ENCODE measurements around the gene CRKL. TPM values are rescaled to one million over a fixed set of nuclear protein-coding genes. Genes with fewer than 3 reads are reported as not detected.
"Not testable (repeated sequence)": the region's sequence is repeated elsewhere in the genome, so short reads cannot be mapped to it uniquely, and the experiment has no call there.

CRKL gene
- total and polyA plus RNA-seq, 3 donors from 2014 or later: 31.9 to 60.2 (median 47.5) TPM

DNA sequence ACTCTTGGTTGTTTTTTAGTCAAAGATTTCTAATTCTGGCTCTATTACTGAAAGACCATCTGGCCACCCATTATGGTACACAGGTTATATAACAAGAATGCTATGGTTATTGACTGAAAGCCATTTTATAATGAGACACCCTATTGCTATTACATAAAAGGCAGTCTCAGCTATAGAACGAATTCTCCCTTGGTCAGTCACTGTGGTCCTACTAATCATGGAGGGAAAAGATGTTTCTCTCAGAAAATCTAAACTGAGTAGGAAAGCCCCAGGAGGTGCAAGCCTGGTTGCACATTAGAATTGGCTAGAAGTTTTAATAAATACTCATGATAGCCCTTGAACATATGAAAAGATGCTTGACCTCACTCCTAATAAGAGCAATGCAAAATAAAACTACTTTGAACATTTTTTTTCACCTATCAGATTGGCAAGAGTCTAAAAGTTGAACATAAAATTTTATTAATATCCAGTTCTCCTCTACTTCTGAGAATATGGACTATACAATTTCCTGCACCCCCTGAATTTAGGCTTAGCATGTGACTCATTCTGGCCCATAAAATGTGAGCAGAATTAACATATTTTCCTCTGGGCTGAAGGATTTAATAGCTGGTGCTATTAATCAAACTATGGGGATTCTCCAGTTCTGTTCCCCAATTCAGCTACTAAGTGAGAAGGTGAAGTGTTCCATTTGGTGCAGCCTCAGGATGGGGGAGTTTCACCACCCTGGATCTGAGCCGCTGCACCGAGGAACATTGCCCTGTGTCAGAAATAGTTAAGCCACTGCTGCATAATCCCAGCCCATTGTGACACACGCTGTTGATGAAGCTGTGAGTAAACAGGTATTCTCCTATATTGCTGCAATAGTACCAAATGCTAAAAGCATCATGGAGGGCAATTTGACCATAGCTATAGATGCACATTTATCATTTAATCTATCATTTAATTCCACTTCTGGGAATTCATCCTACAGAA lies 11.5 kb upstream of the CRKL start:
- DNase-seq: no peak
- intact Hi-C loops (cut with DNase I; ENCODE audit: low total_unique reads): no loop called here
- TF ChIP-seq, protein P1, sequence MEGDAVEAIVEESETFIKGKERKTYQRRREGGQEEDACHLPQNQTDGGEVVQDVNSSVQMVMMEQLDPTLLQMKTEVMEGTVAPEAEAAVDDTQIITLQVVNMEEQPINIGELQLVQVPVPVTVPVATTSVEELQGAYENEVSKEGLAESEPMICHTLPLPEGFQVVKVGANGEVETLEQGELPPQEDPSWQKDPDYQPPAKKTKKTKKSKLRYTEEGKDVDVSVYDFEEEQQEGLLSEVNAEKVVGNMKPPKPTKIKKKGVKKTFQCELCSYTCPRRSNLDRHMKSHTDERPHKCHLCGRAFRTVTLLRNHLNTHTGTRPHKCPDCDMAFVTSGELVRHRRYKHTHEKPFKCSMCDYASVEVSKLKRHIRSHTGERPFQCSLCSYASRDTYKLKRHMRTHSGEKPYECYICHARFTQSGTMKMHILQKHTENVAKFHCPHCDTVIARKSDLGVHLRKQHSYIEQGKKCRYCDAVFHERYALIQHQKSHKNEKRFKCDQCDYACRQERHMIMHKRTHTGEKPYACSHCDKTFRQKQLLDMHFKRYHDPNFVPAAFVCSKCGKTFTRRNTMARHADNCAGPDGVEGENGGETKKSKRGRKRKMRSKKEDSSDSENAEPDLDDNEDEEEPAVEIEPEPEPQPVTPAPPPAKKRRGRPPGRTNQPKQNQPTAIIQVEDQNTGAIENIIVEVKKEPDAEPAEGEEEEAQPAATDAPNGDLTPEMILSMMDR (IDR thresholded peaks at IDR 0.05): no peak
- TF ChIP-seq POLR2A (IDR thresholded peaks at IDR 0.05): no peak

DNA sequence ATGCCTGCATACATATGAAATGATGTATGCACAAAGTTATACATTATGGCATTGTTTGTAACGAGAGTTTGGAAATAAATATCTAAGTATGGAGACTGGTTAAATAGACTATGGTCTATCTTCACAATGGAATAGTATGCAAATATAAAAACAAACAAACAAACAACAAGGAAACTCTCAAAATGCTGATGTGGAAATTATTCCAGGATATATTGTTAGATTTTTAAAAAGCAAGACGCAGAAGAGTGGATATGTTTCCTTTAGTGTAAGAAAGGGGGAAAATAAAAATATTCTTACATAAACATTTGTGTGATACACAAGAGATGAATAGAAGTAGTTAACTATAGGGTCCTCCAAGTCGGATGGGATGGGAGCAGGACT lies 10.8 kb upstream of the CRKL start:
- no peaks in the 10 kb centered on the region for H3K9me3 ChIP-seq
- intact Hi-C loops (cut with DNase I; ENCODE audit: low total_unique reads): no loop called here
- no peaks in the 10 kb centered on the region for H3K4me1 ChIP-seq
- TF ChIP-seq, protein P1 (IDR thresholded peaks at IDR 0.05): no peak
- TF ChIP-seq POLR2A (IDR thresholded peaks at IDR 0.05): no peak
- no peaks in the 10 kb centered on the region for H3K27me3 ChIP-seq
- H3K36me3 ChIP-seq (ENCODE audit: low read depth, missing control alignments): no peaks in the 10 kb centered on the region
- no peak overlapping the region for H3K4me3 ChIP-seq
- WGBS, 2 donors: 85 to 90% methylated on average over 3 of the region's 3 CpGs
- H3K27ac ChIP-seq: no peak overlapping the region
- no peak for DNase-seq

More for the DNA sequence above, 11.5 kb upstream of the CRKL start:
- no peaks in the 10 kb centered on the region for H3K4me1 ChIP-seq
- no peak overlapping the region for H3K27ac ChIP-seq
- no peaks in the 10 kb centered on the region for H3K27me3 ChIP-seq
- no peaks in the 10 kb centered on the region for H3K9me3 ChIP-seq
- WGBS, 2 donors: 72 to 82% methylated on average over 4 of the region's 4 CpGs
- no peak overlapping the region for H3K4me3 ChIP-seq
- no peaks in the 10 kb centered on the region for H3K36me3 ChIP-seq (ENCODE audit: low read depth, missing control alignments)

DNA sequence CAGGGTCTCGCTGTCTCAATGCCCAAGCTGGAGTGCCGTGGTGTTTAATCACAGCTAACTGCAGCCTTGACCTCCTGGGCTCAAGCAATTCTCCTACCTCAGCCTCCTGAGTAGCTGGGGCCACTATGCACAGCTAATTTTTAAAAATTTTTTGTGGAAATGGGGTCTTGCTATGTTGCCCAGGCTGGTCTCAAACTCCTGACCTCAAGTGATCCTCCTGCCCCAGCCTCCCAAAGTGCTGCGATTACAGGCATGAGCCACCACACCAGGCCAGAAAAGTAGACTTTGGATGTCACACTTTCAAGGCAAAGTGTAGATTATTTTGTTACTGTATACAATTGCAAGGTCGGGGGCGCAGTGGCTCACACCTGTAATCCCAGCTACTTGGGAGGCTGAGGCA lies 8.5 kb upstream of the CRKL start:
- H3K27me3 ChIP-seq; H3K36me3 ChIP-seq (ENCODE audit: low read depth, missing control alignments); H3K27ac ChIP-seq; H3K9me3 ChIP-seq; H3K4me3 ChIP-seq; DNase-seq; intact Hi-C loops (cut with DNase I; ENCODE audit: low total_unique reads); H3K4me1 ChIP-seq: not testable (repeated sequence)
- WGBS, 2 donors: 79 to 80% methylated on average over 5 of the region's 5 CpGs

DNA sequence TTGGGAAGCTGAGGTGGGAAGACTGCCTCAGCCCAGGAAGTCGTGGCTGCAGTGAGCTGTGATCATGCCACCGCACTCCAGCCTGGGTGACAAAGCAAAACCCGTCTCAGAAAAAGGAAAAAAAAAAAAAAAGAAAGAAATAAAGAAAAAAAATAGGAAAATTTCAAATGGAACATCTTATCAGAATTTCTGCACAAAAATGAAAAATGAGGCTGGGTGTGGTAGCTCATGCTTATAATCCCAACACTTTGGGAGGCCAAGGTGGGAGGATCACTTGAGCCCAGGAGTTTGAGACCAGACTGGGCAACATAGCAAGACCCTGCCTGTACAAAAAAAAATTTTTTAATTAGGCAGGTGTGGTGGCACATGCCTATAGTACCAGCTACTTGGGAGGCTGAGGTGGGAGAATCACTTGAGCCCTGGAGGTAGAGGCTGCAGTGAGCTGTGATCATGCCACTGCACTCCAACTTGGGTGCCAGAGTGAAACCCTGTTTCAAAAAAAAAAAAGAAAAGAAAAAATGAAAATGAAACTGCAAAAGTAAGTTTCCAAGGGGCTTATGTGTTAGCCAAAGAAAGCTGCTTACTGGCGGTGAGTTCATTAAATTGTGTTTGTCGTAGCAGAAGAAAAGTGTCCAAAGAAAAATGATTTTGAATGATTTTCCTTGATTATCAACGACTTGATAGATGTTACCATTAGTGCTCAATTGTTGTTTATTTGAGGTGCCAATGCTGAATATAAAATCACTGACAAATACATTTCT lies 7.5 kb upstream of the CRKL start:
- Histone ChIP-seq H3K36me3 (ENCODE audit: low read depth, missing control alignments) (no peaks in the 10 kb centered on the region), H3K27ac (no peak overlapping the region), H3K9me3 (no peaks in the 10 kb centered on the region), H3K4me1 (no peaks in the 10 kb centered on the region), H3K27me3 (no peaks in the 10 kb centered on the region), H3K4me3 (no peak overlapping the region)
- DNase-seq: no peak
- WGBS, 2 donors: 67 to 73% methylated on average over 6 of the region's 6 CpGs
- TF ChIP-seq POLR2A (IDR thresholded peaks at IDR 0.05): no peak
- TF ChIP-seq, protein P1 (IDR thresholded peaks at IDR 0.05): no peak
- intact Hi-C loops (cut with DNase I; ENCODE audit: low total_unique reads): no loop called here

DNA sequence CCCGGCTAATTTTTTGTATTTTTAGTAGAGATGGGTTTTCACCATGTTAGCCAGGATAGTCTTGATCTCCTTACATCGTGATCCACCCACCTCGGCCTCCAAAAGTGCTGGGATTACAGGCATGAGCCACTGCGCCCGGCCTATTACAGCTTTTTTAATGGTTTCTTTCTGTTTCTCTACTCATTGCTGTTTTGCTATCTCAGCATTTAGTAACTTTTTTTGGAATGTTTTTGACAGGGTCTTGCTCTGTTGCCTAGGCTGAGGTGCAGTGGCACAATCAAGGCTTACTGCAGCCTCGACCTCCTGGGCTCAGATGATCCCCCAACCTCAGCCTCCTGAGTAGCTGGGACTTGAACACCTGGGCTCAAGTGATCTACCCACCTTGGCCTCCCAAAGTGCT lies 4.7 kb upstream of the CRKL start:
- intact Hi-C loops (cut with DNase I; ENCODE audit: low total_unique reads): no loop called here
- H3K4me1 ChIP-seq: no peaks in the 10 kb centered on the region
- no peak overlapping the region for H3K27ac ChIP-seq
- no peaks in the 10 kb centered on the region for H3K9me3 ChIP-seq
- H3K4me3 ChIP-seq: no peak overlapping the region
- TF ChIP-seq, protein P1 (IDR thresholded peaks at IDR 0.05): no peak
- no peak for TF ChIP-seq POLR2A (IDR thresholded peaks at IDR 0.05)
- DNase-seq: no peak
- WGBS, 2 donors: 91 to 95% methylated on average over 6 of the region's 6 CpGs
- no peaks in the 10 kb centered on the region for H3K27me3 ChIP-seq
- H3K36me3 ChIP-seq (ENCODE audit: low read depth, missing control alignments): no peaks in the 10 kb centered on the region

All from testis (tissue), 3 donors.